ENCODE measurements around the gene RPL29.

GRCh38 chr3:51997172-51997571 lies 1.5 kb upstream of the RPL29 start:
- no peak for TF ChIP-seq LEF1 (IDR thresholded peaks at IDR 0.05; ENCODE audit: borderline replicate concordance)
- no peak for TF ChIP-seq PKNOX1 (IDR thresholded peaks at IDR 0.05)
- TF ChIP-seq FOXK2 (IDR thresholded peaks at IDR 0.05), result no peak
- TF ChIP-seq SP1 (IDR thresholded peaks at IDR 0.05), result no peak
